ENCODE data around the gene KRTAP23-1. TPM values are rescaled to one million over a fixed set of nuclear protein-coding genes. Genes with fewer than 3 reads are reported as not detected.

The KRTAP23-1 gene
- polyA plus RNA-seq, 1 donor (not counting 4 experiments of a cell fraction or from before 2014, with no cell fraction given), result not detected

DNA sequence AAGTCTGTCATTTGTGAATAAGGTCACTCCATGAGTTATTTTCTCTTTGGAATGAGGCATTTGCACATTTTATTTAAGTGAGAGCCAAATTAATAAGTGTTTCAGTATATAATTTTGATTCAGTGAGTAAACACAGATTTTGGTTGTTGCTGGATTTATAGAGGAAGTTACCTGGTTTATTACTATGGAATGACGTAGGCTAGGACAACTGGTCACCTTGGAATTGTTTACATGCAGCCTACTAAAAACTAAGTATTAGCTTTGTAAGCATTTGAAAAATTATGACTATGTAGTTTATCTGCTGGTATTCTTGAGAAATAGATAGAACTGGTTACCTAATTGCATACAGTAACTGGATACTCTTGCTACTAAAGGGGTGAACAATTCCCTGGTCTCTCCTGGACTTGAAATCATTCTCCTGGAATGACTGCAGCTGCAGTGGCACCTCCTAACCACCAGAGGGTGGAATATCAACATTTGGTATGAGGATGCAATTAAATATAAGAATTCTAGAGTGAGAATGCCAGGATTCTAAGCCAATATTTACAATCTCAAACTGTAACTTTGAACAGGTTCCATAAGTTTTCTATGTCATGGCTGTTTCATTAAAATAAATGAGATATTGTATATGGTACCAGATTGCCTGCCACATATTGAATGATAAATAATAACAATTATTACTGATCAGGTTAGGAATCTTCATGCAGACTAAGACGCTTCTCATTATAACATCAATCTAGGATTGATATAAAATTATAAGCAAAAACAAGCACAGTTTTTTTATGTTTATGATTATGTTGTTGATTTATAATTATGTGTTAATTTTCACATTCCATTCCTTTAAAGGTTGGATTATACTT is 7.5 kb downstream of the KRTAP23-1 start:
- H3K27me3 ChIP-seq (ENCODE audit: control insufficient read depth, extremely low read depth, insufficient read depth, low read length), result no peaks in the 10 kb centered on the region
- no peak overlapping the region for H3K27ac ChIP-seq (ENCODE audit: control insufficient read depth, insufficient read depth, low read length)
- dilution Hi-C loops (cut with MboI; ENCODE audit: extremely low pct_ligation_motif_present, low sequenced_read_pairs), result no loop called here
- H3K79me2 ChIP-seq (ENCODE audit: control insufficient read depth, insufficient read depth, low read length), result no peaks in the 10 kb centered on the region
- H3K9me1 ChIP-seq (ENCODE audit: control insufficient read depth, extremely low read depth, insufficient read depth, low read length), result no peaks in the 10 kb centered on the region
- FAIRE-seq, result no peak
- TF ChIP-seq, protein P1, sequence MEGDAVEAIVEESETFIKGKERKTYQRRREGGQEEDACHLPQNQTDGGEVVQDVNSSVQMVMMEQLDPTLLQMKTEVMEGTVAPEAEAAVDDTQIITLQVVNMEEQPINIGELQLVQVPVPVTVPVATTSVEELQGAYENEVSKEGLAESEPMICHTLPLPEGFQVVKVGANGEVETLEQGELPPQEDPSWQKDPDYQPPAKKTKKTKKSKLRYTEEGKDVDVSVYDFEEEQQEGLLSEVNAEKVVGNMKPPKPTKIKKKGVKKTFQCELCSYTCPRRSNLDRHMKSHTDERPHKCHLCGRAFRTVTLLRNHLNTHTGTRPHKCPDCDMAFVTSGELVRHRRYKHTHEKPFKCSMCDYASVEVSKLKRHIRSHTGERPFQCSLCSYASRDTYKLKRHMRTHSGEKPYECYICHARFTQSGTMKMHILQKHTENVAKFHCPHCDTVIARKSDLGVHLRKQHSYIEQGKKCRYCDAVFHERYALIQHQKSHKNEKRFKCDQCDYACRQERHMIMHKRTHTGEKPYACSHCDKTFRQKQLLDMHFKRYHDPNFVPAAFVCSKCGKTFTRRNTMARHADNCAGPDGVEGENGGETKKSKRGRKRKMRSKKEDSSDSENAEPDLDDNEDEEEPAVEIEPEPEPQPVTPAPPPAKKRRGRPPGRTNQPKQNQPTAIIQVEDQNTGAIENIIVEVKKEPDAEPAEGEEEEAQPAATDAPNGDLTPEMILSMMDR (optimal IDR thresholded peaks at IDR 0.05 in 1 of 3, IDR thresholded peaks at IDR 0.05 in 1 of 3, conservative IDR thresholded peaks at IDR 0.05 in 1 of 3; ENCODE audit: extremely low read depth in 1 of 3, insufficient read depth in 2 of 3, low read length in 3 of 3), result peak; percentile 70 to 90 (median 76)
- no peak for TF ChIP-seq EZH2 (IDR thresholded peaks at IDR 0.05; ENCODE audit: low read length)
- H3K9me3 ChIP-seq (ENCODE audit: control insufficient read depth, low read depth, low read length), result no peaks in the 10 kb centered on the region
- no peaks in the 10 kb centered on the region for H3K4me1 ChIP-seq (ENCODE audit: control insufficient read depth, extremely low read depth, insufficient read depth, low read length)
- H3K4me3 ChIP-seq (ENCODE audit: control insufficient read depth in 2 of 3, extremely low read depth in 1 of 3, insufficient read depth in 2 of 3, low read depth in 1 of 3, low read length in 3 of 3), result no peak overlapping the region
- H3K4me2 ChIP-seq (ENCODE audit: control insufficient read depth, extremely low read depth, insufficient read depth, low read depth, low read length), result no peak overlapping the region
- H4K20me1 ChIP-seq (ENCODE audit: control insufficient read depth, extremely low read depth, insufficient read depth, low read length), result no peaks in the 10 kb centered on the region
- DNase-seq (ENCODE audit: low read depth, low spot score), result no peak
- H3K9ac ChIP-seq (ENCODE audit: control insufficient read depth, extremely low read depth, insufficient read depth, low read length), result no peak overlapping the region
- H2AFZ ChIP-seq (ENCODE audit: control insufficient read depth, low read length), result no peak overlapping the region
- H3K36me3 ChIP-seq (ENCODE audit: control insufficient read depth in 2 of 2, extremely low read depth in 1 of 2, insufficient read depth in 2 of 2, low read length in 2 of 2), result no peaks in the 10 kb centered on the region

DNA sequence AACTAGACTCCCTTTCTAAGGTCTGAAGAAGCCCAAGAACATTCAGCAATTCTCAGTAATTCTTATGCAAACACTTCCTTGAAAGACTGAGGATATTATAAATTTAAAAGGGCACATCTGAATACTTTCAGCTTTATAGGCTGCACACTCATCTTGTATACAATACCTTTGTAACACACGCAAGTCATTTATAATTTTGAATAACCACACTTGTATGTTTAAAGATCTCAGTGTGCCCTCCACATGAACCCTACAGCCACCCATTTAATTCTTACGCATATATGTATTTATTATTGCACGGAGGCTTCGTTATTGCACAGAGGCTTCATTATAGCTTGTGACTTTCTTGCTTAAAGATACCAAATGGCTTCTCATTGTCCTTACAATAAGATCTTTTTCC is 9.7 kb downstream of the KRTAP23-1 start:
- Histone ChIP-seq H3K9me1 (ENCODE audit: control insufficient read depth, extremely low read depth, insufficient read depth, low read length) (no peaks in the 10 kb centered on the region), H3K9me3 (ENCODE audit: control insufficient read depth, low read depth, low read length) (no peaks in the 10 kb centered on the region), H3K4me2 (ENCODE audit: control insufficient read depth, extremely low read depth, insufficient read depth, low read depth, low read length) (no peak overlapping the region), H3K36me3 (ENCODE audit: control insufficient read depth in 2 of 2, extremely low read depth in 1 of 2, insufficient read depth in 2 of 2, low read length in 2 of 2) (no peaks in the 10 kb centered on the region), H3K79me2 (ENCODE audit: control insufficient read depth, insufficient read depth, low read length) (no peaks in the 10 kb centered on the region), H2AFZ (ENCODE audit: control insufficient read depth, low read length) (no peak overlapping the region), H3K27me3 (ENCODE audit: control insufficient read depth, extremely low read depth, insufficient read depth, low read length) (no peaks in the 10 kb centered on the region), H3K9ac (ENCODE audit: control insufficient read depth, extremely low read depth, insufficient read depth, low read length) (no peak overlapping the region), H3K27ac (ENCODE audit: control insufficient read depth, insufficient read depth, low read length) (no peak overlapping the region), H3K4me3 (ENCODE audit: control insufficient read depth in 2 of 3, extremely low read depth in 1 of 3, insufficient read depth in 2 of 3, low read depth in 1 of 3, low read length in 3 of 3) (no peak overlapping the region), H4K20me1 (ENCODE audit: control insufficient read depth, extremely low read depth, insufficient read depth, low read length) (no peaks in the 10 kb centered on the region), H3K4me1 (ENCODE audit: control insufficient read depth, extremely low read depth, insufficient read depth, low read length) (no peaks in the 10 kb centered on the region)
- FAIRE-seq (no peak), DNase-seq (ENCODE audit: low read depth, low spot score) (no peak)
- TF ChIP-seq, protein P1 (optimal IDR thresholded peaks at IDR 0.05 in 1 of 3, IDR thresholded peaks at IDR 0.05 in 1 of 3, conservative IDR thresholded peaks at IDR 0.05 in 1 of 3; ENCODE audit: extremely low read depth in 1 of 3, insufficient read depth in 2 of 3, low read length in 3 of 3), result no peak
- no peak for TF ChIP-seq EZH2 (IDR thresholded peaks at IDR 0.05; ENCODE audit: low read length)
- dilution Hi-C loops (cut with MboI; ENCODE audit: extremely low pct_ligation_motif_present, low sequenced_read_pairs), result no loop called here
